NOMO-1 treated with DMSO at 0.1 percent for 48 hours (cell line): ENCODE results near the gene GPLD1.

ENCODE experiments used
- DNase-seq: peaks from one replicate; lab custom pipeline; 2025; ENCODE audit not compliant: unreplicated experiment; lab: John Stamatoyannopoulos, UW

Gene GPLD1

DNA sequence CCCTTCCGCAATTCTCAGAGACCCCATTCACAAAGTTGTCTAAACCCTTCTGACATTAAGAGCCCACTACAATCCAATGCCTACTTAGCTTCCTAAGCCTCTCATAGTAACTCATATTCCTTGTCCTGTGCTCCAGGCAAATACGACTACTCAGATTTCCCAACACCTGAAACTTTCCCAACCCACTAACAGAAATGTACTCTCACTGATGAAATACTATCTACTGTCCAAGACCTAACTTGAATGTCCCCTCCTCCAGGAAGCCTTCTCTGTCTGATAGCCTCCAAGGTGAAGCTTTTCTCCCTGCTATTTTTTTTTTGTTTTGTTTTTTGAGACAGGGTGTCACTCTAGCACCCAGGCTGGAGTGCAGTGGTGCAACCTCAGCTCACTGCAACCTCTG lies 30.4 kb downstream of the GPLD1 start:
- no peak for DNase-seq

DNA sequence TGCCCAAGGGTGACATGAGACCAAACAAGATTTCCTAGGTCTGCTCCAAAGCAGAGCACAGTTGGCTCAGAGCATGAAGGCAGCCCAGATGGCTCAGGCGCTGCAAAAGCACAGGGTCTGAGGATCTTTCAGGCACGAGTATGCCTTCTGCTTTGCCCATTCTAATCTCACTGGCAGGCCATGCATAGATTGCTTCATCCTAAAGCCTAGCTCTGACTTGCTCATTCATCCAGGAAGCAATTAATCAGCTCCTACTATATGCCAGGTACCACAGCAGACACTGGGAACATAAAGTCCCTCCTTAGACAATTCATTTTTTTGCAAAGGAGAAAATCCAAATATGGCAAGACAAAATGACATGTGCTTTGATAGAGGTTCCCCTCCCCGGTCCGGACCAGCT lies 31.2 kb downstream of the GPLD1 start:
- DNase-seq: no peak

DNA sequence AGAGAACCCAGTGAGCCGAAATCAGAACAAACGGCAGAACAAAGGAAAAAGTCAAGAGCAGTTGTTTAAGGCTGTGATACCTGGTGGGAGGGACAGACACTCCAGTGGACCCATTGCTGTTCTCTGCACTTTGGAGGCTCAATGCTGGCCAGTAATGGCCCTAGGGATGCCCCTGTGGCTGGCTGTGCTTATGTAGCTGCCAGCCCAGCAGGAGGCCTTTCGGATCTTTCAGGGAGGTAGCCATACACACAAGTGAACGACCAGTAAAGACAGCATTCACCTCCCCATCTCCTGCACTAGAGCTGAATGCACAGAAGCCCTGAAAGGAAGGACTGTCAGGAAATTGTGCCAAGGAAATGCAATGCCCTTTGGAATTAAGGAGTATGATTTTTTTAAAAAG lies 34.3 kb downstream of the GPLD1 start:
- DNase-seq: no peak

DNA sequence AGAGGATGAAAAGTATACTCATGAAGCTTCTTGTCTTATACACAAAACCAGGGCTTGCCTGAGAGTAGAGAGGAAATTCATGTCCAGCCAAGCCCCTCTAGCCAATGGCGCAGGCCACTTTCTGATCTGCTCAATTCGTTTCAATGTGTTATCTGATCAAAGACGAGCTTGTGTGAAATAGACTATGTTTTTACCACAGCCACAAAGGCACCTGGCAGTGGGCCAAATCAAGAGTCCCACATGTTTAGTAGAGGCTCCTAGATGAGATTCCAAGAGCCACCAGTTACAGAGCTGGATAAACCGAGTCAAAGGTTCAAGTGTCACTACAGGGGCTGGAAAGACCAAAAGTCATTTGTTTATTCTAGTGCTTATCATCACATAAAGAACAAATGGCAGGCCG lies 34.9 kb downstream of the GPLD1 start:
- DNase-seq: no peak

DNA sequence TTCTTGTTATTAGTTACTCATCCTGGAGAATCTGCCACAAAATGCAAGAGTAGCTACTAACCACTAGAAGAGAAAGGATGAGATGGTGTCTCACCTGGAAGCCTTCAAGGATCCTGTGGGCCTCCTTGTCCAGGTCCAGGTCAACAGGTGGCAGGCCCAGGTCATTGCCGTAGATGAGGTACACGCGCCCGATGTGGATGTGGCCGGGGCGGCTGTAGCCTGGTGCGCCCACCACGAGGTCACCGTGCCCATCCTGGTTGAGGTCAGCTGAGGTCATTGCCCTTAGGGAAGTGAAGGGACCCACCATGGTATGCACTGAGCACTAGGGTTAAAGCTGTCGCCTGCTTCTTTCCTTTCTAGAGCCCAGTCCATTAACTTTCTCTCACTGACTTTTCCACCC lies 35.5 kb downstream of the GPLD1 start:
- no peak for DNase-seq

DNA sequence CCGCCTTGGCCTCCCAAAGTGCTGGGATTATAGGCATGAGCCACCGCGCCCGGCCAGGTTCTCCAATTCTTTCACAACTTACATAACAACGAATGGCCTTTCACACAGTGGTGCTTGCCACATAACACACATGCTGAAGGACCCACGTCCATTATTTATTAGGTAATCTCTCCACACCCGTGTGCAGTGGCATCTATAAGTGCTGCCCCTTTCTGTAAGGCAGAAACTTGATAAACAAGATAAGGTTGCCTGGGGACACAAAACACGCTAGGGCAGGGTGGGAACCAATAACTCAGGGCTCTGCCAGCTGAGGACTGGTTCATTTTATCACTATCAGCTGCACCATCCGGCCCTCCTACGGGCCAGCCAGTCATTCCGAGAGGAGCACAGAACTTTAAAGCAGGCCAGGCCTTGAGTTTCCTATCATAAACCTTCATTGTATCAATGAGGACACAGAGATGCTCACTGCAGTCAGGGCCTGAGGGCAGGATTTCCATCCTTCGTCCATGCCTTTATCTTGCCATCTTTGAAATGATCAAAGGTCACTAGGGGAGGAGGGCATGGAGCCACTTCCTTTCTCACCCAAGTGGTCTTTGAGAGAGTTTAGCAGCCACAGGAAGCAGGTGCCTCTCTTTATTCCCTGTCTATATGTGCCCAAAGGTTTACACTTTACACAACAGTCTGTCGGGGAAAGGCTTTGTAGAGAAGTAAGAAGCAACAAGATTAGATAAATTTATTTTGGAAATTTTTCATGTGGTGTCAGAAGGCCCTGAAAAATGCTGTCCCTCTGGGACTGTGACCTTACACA lies 37.6 kb downstream of the GPLD1 start:
- no peak for DNase-seq

DNA sequence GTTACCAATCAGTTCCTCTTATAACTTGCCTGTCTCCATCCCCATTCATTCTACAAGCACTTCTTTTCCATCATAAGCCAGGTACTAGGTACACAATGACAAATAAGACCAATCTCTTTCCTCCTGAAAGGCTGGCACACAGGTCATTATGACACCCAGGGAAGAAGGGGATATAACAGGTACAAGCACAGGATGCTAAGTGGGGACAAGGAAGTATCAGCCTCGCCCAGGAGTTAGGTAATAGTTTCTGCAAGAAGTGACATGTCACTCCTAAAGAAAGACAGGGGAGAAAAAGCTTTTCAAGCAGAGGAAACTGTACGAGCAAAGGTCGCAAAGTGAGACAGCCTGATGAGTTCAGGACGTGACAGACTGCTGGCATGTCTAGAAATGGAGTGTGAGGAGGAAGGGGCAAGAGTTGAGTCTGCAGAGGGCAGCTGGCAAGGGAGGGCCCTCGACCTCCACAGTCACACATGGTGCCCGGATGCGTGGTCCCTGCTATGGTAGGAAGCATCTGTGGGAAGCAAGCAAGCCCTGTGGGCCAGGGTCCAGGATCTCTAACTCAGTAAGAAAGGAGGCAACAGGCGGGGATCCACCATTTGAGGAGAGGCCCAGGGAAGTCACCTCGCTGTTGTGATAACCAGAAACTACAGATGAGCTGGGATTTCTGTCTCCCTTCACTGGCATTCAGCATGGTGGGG lies 40.4 kb downstream of the GPLD1 start:
- DNase-seq: no peak

DNA sequence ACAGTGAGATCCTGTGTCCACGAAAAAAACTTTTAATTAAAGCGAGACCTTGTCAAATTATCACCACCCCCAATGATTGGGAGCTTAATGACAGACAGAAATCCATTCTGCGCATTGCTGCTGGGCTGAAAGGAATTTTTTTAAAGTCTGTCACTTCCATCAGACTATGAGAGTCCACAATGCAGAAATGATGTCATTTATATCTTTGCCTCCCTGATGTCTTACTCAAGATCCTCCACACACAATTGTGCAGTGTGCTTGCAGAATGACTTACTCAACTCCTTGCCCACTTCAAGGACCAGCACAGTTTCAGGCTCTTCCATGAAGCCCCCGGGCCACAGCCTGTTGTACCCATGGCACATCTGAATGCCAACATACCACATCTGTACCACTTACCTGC lies 41.0 kb downstream of the GPLD1 start:
- no peak for DNase-seq

DNA sequence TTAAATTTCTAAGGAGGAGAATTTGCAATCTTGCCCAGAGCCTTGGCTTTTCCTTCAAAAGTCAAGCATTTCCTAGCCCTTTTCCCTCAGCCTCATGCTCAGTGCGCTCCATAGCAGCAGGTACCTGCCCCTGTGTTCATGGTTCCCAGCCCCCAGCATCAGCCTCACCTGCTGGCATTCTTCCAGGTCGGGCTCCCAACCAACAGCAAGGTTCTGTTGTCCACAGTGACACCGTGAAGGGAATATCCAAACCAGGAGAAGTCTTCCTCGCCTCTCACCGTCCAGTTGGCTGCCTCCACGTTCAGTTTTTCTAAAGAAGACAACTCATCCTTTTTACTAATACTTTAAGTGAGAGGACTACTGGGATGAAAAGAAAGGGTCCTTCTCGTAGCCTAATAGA lies 42.7 kb downstream of the GPLD1 start:
- DNase-seq: no peak

DNA sequence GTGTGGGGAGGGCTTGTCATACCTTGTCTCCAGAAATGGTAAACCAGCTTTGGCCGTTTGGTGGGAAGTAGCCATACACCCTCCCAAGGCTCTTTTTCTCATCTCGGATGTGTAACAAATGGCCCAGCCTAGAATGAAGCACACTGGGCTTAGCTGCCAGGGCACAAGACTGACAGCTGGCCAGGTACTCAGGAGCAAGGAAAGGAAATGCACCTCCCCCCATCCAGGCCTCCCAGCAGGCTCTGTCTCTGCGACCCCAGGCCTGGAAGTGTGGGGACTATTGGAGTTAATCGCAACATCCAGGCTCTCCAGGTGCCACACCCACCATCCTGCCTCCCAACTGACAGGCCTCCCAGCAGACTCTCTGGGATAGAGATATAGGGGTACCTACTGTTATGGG lies 43.7 kb downstream of the GPLD1 start:
- DNase-seq: no peak

DNA sequence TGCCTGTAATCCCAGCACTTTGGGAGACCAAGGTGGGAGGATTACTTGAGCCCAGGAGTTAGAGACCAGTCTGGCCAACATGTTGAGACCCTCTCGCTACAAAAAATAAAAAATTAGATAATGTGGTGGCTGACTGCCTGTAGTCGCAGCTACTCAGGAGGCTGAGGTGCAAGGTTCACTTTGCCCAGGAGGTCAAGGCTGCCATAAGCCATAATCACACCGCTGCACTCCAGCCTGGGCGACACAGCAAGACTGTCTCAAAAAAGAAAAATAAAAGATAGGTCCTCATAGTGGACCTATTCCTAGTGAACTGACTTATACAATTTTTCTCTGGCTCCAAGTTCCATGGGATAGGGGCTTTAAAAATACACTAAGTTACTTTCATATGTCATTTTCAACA lies 44.8 kb downstream of the GPLD1 start:
- DNase-seq: no peak

DNA sequence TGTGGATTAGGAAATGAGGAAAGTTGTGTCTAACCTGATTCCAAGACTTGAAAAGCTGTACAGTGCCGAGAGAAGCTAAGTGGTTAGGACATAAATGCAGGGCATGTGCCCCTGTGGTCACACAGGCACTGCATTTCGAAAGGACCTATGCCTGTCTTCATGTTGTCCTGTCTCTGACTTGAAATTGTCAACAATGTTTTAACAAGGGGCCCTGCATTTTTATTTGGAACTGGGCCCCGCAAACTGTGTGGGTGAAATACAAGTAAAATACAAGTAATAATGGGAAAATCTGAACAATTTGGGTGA lies 47.8 kb downstream of the GPLD1 start:
- DNase-seq: no peak

DNA sequence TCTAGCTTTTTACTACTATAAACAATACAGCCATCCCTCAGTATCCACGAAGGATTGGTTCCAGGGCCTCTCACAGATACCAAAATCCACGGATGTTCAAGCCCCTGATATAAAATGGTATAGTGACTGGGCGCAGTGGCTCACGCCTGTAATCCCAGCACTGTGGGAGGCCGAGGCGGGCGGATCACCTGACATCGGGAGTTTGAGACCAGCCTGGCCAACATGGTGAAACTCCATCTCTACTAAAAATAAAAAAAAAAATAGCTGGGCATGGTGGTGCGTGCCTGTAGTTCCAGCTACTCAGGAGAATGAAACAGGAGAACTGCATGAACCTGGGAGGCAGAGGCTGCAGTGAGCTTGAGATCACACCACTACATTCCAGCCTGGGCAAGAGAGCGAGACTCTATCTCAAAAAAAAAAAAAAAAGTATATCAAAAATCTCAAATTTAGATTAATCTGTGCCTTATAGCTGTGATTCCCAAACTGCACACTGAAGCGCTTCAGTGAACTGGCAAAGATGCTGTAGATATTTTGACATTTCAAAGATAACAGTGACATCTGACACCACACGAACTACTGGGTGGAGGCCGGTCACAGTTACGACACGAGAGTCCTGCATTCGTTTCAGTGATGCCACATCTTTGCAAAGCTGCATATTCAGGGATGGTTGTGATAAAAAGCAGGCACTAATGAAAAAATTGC lies 48.3 kb downstream of the GPLD1 start:
- DNase-seq: no peak

DNA sequence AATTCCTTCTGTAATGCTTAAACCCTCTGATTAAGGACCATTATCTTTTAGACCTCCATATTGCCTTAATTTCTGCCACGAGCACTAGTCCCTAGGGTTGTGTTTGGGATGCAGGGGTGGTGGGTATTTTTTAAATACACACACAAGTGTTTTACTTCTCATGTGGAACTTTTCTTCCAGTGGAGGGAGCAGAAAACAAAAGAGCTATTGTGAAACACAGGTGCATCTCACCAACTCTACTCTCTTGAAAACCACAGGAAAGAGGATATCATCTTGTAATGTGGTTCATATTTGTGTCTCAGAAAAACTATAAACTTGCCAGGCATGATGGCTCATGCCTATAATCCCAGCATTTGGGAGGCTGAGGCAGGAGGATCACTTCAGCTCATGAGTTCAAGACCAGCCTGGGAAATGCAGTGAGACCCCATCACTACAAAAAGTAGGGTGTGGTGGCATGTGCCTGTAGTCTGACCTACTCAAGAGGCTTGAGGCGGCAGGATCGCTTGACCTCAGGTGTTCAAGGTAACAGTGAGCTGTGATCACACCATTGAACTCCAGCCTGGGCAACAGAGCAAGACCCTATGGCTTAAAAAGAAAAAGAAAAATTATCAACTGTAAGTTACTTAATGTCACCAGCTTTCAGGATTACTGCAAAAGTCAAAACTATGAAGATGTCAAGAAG lies 49.4 kb downstream of the GPLD1 start:
- no peak for DNase-seq

DNA sequence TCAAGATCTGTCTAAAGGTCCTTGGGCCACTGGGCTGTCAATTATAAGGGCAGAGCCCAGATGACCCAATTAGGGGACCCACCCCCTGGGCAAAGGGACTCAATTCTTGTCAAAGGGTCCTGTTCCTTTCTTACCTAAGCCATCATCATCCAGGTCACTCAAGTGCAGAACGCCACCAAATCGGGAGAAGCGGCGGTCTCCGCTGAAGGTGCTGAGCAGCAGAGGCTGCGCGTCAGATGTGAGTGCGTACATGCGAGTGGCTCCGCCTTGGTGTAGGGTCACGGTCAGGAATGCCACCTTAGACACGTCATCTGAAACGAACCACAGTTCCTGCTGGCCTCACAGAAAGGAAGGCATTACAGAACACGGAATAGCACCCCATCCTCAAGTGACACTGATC lies 52.4 kb downstream of the GPLD1 start:
- DNase-seq: no peak

DNA sequence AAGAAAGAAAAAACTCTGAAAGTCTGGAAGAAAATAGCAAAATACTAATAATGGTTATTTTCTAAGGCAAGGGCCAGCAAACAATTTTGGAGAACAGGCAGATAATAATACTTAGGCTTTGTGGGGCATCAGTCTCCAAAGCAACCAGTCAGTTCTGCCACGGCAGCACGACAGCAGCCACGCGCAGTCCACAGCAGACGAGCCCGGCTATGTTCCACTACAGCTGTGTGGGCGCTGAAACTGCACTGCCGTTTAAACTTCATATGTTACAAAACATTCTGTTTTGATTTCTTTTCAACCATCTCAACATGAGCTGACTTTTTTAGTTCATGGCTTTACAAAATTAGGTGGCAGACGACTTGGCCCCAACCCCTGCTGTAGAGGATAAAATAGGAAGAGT lies 56.8 kb downstream of the GPLD1 start:
- DNase-seq: no peak

DNA sequence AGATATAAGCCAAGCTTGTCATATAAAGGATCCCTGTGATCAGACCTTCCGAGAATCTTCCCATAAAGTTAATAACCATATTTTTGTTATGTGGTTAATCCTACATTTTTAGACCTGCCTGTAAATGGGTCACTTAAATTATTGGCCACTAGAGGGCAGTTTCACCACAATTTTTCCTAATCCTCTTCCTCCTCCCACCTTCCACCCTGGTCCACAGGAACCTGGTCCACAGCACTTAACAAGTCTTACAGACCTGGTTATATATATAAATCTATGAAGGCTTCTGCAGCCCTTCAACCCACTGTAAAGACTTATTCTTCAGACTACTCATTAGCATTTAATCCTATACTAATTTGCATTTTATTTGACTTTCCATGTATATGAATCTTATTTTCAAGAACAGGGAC lies 58.3 kb downstream of the GPLD1 start:
- peak; percentile 38 for DNase-seq

DNA sequence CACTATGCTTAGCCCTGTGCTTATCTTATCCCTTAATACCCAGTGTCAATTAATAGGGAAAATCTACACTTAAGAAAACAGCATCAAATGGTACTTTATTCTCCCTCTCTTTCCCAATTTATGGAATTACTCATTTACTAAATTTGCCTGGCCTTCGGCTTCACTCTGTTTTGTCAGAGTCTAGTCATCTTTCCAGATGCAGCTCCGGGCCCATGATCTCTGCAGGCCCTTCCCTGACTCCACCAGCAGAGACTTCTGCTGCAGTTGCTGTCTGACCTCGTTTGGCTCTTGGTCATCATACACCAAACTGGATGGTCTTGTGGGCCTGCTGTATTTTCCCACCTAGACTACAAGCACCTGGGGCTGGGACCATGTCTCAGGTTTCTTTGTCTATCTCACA lies 59.3 kb downstream of the GPLD1 start:
- DNase-seq: no peak

DNA sequence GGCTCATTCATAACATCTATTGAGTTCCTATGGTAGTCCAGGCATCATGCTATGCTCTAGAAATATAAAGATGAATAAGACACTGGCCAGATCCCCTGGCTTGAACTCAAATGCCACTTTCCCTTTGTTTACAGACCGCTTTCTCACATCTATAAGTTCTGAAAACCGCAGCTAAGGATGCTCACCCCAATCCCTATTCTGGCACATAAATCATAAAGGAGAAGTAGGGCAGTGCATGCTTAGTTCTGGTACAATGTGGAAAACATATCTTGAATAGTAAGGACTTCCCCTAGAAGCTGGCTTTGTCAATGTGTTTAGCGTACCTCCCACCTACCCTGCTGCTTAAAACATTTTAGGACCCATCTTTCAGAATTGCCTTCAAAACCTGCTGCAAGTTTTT lies 60.2 kb downstream of the GPLD1 start:
- DNase-seq: no peak

DNA sequence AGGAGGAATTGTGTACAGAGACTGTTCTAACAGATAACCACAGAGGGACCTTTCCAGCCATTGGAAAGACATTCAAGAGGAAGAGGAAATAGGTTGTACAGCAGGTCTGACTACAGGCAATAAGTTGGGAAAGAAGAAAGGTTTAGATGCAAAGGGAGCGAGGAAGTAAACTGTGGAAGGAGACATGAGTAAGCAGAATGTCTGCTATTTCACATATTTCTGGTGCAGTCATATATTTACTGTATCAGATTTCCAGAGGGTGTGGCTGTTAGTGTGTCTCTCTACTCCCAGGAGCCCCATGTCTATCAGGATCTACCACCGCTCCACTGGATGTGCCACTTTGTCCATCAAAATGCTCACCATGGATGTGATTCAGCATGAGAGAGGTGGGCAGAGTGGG lies 60.8 kb downstream of the GPLD1 start:
- DNase-seq: no peak

DNA sequence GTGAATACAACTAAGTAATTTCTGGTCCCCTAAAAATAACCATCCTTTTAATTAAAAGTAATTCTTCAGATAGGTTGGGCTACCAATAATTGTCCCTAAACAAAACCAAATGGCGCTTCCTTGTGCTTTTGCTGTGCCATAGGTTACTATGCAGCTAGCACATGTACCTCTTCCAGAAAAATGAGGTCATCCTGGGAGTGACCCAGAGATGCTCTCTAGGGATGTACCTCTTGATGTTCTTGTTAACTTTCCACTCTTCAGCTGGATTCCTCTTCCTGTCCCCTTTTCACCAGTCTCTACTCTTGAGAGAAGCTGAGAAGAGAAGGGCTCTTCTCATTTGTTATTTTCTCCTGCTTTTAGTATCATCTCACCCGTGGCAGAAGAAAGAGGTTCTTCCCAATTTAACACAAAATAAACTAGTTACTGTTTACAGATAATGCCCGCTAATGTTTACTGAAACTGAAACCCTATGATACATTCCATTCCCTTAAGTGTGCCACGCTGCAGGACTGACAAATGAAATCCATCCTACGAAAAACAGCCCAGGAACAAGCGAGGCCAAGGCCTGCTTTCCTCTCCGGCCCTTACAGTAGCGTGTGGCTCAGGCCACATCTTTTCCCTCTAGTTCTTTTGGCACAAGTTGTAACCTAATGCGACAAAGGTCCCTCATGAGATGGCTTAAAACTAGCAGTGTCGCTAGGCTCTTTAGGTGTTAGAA lies 62.5 kb downstream of the GPLD1 start:
- DNase-seq: no peak
